CD4-positive, CD25-positive, alpha-beta regulatory T cell (primary cell): ENCODE measurements around the gene AIFM1. TPM values are rescaled to one million over a fixed set of nuclear protein-coding genes. Genes with fewer than 3 reads are reported as not detected.

Experiments
- ATAC-seq, 2 donors: fragments of 150-1000 bp; cut with Tn5 transposase; one replicate each; pipeline ENCODE4 v1.10.0; 2021; ENCODE audit warnings: low read depth in 2 of 2, moderate number of reproducible peaks in 2 of 2, moderate library complexity in 1 of 2
- DNase-seq, 3 donors: peaks; one replicate each; pipeline versions ENCODE4 v3.0.0 to v3.0.0-alpha.2; 2012 to 2022; ENCODE audit warnings: mixed read lengths in 1 of 3
- H3K27ac ChIP-seq: one replicate; pipeline ENCODE4 v1.7.0; 2013; ENCODE audit warnings: mild to moderate bottlenecking, low read length; ENCODE audit not compliant: insufficient read depth, poor library complexity, severe bottlenecking
- H3K27me3 ChIP-seq: one replicate; pipeline ENCODE4 v1.7.0; 2013; ENCODE audit warnings: low read length; ENCODE audit not compliant: control insufficient read depth, insufficient read depth
- H3K36me3 ChIP-seq: one replicate; pipeline ENCODE4 v1.7.0; 2013; ENCODE audit warnings: mild to moderate bottlenecking, low read length, moderate library complexity; ENCODE audit not compliant: control insufficient read depth, insufficient read depth
- H3K4me1 ChIP-seq: 2 replicates; pipeline ENCODE4 v1.7.0; 2013; ENCODE audit warnings: mild to moderate bottlenecking, low read length; ENCODE audit not compliant: insufficient read depth, control insufficient read depth, poor library complexity, severe bottlenecking
- H3K4me3 ChIP-seq: one replicate; pipeline ENCODE4 v1.7.0; 2013; ENCODE audit warnings: low read depth, mild to moderate bottlenecking, low read length, moderate library complexity
- H3K9me3 ChIP-seq, 2 experiments: 1 replicate in 1 of 2; 2 replicates in 1 of 2; pipeline ENCODE4 v1.7.0; 2013; ENCODE audit warnings: low read length in 2 of 2, mild to moderate bottlenecking in 1 of 2, moderate library complexity in 1 of 2; ENCODE audit not compliant: control insufficient read depth in 2 of 2
- H3K27ac Mint-ChIP-seq, 3 donors: one replicate each; pipeline ENCODE4 v1.8.0; 2020 to 2022; ENCODE audit warnings: mild to moderate bottlenecking in 3 of 3, mixed read lengths in 3 of 3, moderate library complexity in 2 of 3
- H3K27me3 Mint-ChIP-seq: one replicate; pipeline ENCODE4 v1.8.0; 2022; ENCODE audit warnings: mild to moderate bottlenecking, mixed read lengths
- H3K36me3 Mint-ChIP-seq: one replicate; pipeline ENCODE4 v1.8.0; 2020; ENCODE audit warnings: mixed read lengths
- H3K4me1 Mint-ChIP-seq, 4 donors: one replicate each; pipeline ENCODE4 v1.8.0; 2020 to 2022; ENCODE audit warnings: mixed read lengths in 4 of 4, mild to moderate bottlenecking in 1 of 4
- H3K4me3 Mint-ChIP-seq, 4 donors: one replicate each; pipeline ENCODE4 v1.8.0; 2020 to 2022; ENCODE audit warnings: mild to moderate bottlenecking in 4 of 4, mixed read lengths in 4 of 4, moderate library complexity in 3 of 4
- H3K9me3 Mint-ChIP-seq, 7 donors: one replicate each; pipeline ENCODE4 v1.8.0; 2020 to 2022; ENCODE audit warnings: mixed read lengths in 7 of 7, mild to moderate bottlenecking in 3 of 7, moderate library complexity in 2 of 7
- polyA plus RNA-seq, 4 donors: library from polyadenylated mRNA; unstranded; fragments of 300-500 nt; fragmentation: Illumina TruSeq; gene quantifications; one replicate each; pipeline ENCODE4 v1.2.3, GENCODE V29; 2021
- total RNA-seq: library from RNA; stranded (reverse); gene quantifications from one replicate; pipeline ENCODE4 v1.2.3, GENCODE V29; 2022

The AIFM1 gene
- total and polyA plus RNA-seq, 5 donors from 2014 or later: 19.3 to 32.0 (median 28.0) TPM

GRCh38 chrX:130190801-130191200 lies 25.2 kb upstream of the AIFM1 start:
- Histone ChIP-seq H3K4me1 (no peaks in the 10 kb centered on the region), H3K27me3 (no peaks in the 10 kb centered on the region), H3K27ac (no peak overlapping the region), H3K36me3 (no peaks in the 10 kb centered on the region), H3K9me3 (no peaks in the 10 kb centered on the region), H3K4me3 (no peak overlapping the region)
- Mint-ChIP-seq H3K36me3 (no peaks in the 10 kb centered on the region), H3K4me3 (no peak overlapping the region), H3K9me3 (no peaks in the 10 kb centered on the region), H3K27me3 (no peaks in the 10 kb centered on the region), H3K4me1 (peaks cover 0 to 5% (median 3%) of the 10 kb centered on the region in 4 donors), H3K27ac (no peak overlapping the region)
- DNase-seq (no peak), ATAC-seq (no peak)

GRCh38 chrX:130186651-130187050 lies 21.0 kb upstream of the AIFM1 start:
- Histone ChIP-seq H3K27me3 (no peaks in the 10 kb centered on the region), H3K4me3 (no peak overlapping the region), H3K4me1 (peaks cover 5% of the 10 kb centered on the region), H3K9me3 (no peaks in the 10 kb centered on the region), H3K36me3 (peaks cover 7% of the 10 kb centered on the region), H3K27ac (no peak overlapping the region)
- no peaks in the 10 kb centered on the region for H3K27me3 Mint-ChIP-seq
- H3K27ac Mint-ChIP-seq: no peak overlapping the region
- peaks cover 4% of the 10 kb centered on the region for H3K36me3 Mint-ChIP-seq
- no peaks in the 10 kb centered on the region for H3K9me3 Mint-ChIP-seq
- DNase-seq: no peak
- H3K4me1 Mint-ChIP-seq: peaks cover 0 to 21% (median 0%) of the 10 kb centered on the region in 4 donors
- H3K4me3 Mint-ChIP-seq: no peak overlapping the region
- no peak for ATAC-seq

- H3K27ac ChIP-seq: no peak overlapping the region
- H3K36me3 Mint-ChIP-seq: peaks cover 4% of the 10 kb centered on the region
- H3K4me3 Mint-ChIP-seq: no peak overlapping the region
- no peaks in the 10 kb centered on the region for H3K27me3 Mint-ChIP-seq
- peaks cover under 1 to 24% (median 3%) of the 10 kb centered on the region in 4 donors for H3K4me1 Mint-ChIP-seq
- no peaks in the 10 kb centered on the region for H3K9me3 ChIP-seq
- ATAC-seq: no peak
- H3K9me3 Mint-ChIP-seq: no peaks in the 10 kb centered on the region
- no peak for DNase-seq
- H3K27me3 ChIP-seq: no peaks in the 10 kb centered on the region
- H3K4me1 ChIP-seq: peaks cover 7% of the 10 kb centered on the region
- H3K4me3 ChIP-seq: no peak overlapping the region
- peak overlapping the region in 2 of 3 donors; percentile 81 to 84 for H3K27ac Mint-ChIP-seq
- H3K36me3 ChIP-seq: peaks cover 7% of the 10 kb centered on the region
Measured at GRCh38 chrX:130184857-130185256, 19.2 kb upstream of the AIFM1 start.

- peak overlapping the region; percentile 69 to 73 (median 73) for H3K27ac Mint-ChIP-seq
- no peak overlapping the region for H3K27ac ChIP-seq
Measured at GRCh38 chrX:130184168-130184567, 18.5 kb upstream of the AIFM1 start.

GRCh38 chrX:130179579-130180215 lies 14.1 kb upstream of the AIFM1 start:
- ATAC-seq (peak in 1 of 2 donors; percentile 50), DNase-seq (peak in 2 of 3 donors; percentile 12 to 41)
- Mint-ChIP-seq H3K9me3 (no peaks in the 10 kb centered on the region), H3K36me3 (peaks cover 7% of the 10 kb centered on the region), H3K27me3 (no peaks in the 10 kb centered on the region), H3K27ac (peak overlapping the region; percentile 74 to 89 (median 76)), H3K4me1 (peaks cover 4 to 65% (median 34%) of the 10 kb centered on the region in 4 donors), H3K4me3 (peak overlapping the region; percentile 18 to 74 (median 38))
- no peaks in the 10 kb centered on the region for H3K27me3 ChIP-seq
- peak overlapping the region; percentile 51 for H3K27ac ChIP-seq
- H3K36me3 ChIP-seq: peaks cover 5% of the 10 kb centered on the region
- H3K4me1 ChIP-seq: peaks cover 43% of the 10 kb centered on the region
- H3K4me3 ChIP-seq: no peak overlapping the region
- no peaks in the 10 kb centered on the region for H3K9me3 ChIP-seq

More at GRCh38 chrX:130184168-130184567, 18.5 kb upstream of the AIFM1 start:
- Histone ChIP-seq H3K4me3 (no peak overlapping the region), H3K27me3 (no peaks in the 10 kb centered on the region), H3K4me1 (peaks cover 12% of the 10 kb centered on the region), H3K36me3 (peaks cover 7% of the 10 kb centered on the region), H3K9me3 (no peaks in the 10 kb centered on the region)
- H3K9me3 Mint-ChIP-seq: no peaks in the 10 kb centered on the region
- DNase-seq (no peak), ATAC-seq (no peak)
- peaks cover 4 to 31% (median 7%) of the 10 kb centered on the region in 4 donors for H3K4me1 Mint-ChIP-seq
- peaks cover 4% of the 10 kb centered on the region for H3K36me3 Mint-ChIP-seq
- no peaks in the 10 kb centered on the region for H3K27me3 Mint-ChIP-seq
- peak overlapping the region in 2 of 4 donors; percentile 47 to 69 for H3K4me3 Mint-ChIP-seq

- H3K9me3 ChIP-seq: no peaks in the 10 kb centered on the region
- H3K4me3 ChIP-seq: no peak overlapping the region
- Mint-ChIP-seq H3K27ac (peak overlapping the region in 2 of 3 donors; percentile 74 to 76), H3K4me1 (peaks cover 4 to 66% (median 36%) of the 10 kb centered on the region in 4 donors), H3K36me3 (peaks cover 7% of the 10 kb centered on the region), H3K4me3 (peak overlapping the region in 3 of 4 donors; percentile 18 to 74 (median 47)), H3K9me3 (no peaks in the 10 kb centered on the region), H3K27me3 (no peaks in the 10 kb centered on the region)
- H3K27ac ChIP-seq: peak overlapping the region; percentile 51
- no peak for ATAC-seq
- peaks cover under 1% of the 10 kb centered on the region for H3K36me3 ChIP-seq
- H3K4me1 ChIP-seq: peaks cover 45% of the 10 kb centered on the region
- H3K27me3 ChIP-seq: no peaks in the 10 kb centered on the region
- no peak for DNase-seq
Measured at GRCh38 chrX:130179170-130179569, 13.5 kb upstream of the AIFM1 start.

GRCh38 chrX:130176942-130177341 lies 11.3 kb upstream of the AIFM1 start:
- Histone ChIP-seq H3K9me3 (no peaks in the 10 kb centered on the region), H3K4me1 (peaks cover 49% of the 10 kb centered on the region), H3K27me3 (no peaks in the 10 kb centered on the region), H3K36me3 (no peaks in the 10 kb centered on the region), H3K27ac (no peak overlapping the region), H3K4me3 (no peak overlapping the region)
- ATAC-seq (no peak), DNase-seq (no peak)
- Mint-ChIP-seq H3K4me3 (peak overlapping the region in 3 of 4 donors; percentile 59 to 90 (median 69)), H3K9me3 (no peaks in the 10 kb centered on the region), H3K27me3 (no peaks in the 10 kb centered on the region), H3K4me1 (peaks cover 4 to 59% (median 38%) of the 10 kb centered on the region in 4 donors), H3K36me3 (peaks cover 7% of the 10 kb centered on the region), H3K27ac (peak overlapping the region; percentile 9 to 73 (median 67))

- Mint-ChIP-seq H3K9me3 (no peaks in the 10 kb centered on the region), H3K4me1 (peaks cover 4 to 59% (median 38%) of the 10 kb centered on the region in 4 donors), H3K4me3 (peak overlapping the region; percentile 40 to 85 (median 64)), H3K27ac (peak overlapping the region; percentile 65 to 73 (median 67)), H3K27me3 (no peaks in the 10 kb centered on the region), H3K36me3 (peaks cover 7% of the 10 kb centered on the region)
- Histone ChIP-seq H3K9me3 (no peaks in the 10 kb centered on the region), H3K4me3 (peak overlapping the region; percentile 62), H3K4me1 (peaks cover 49% of the 10 kb centered on the region), H3K27ac (no peak overlapping the region), H3K27me3 (no peaks in the 10 kb centered on the region), H3K36me3 (no peaks in the 10 kb centered on the region)
- no peak for ATAC-seq
- no peak for DNase-seq
Measured at GRCh38 chrX:130176354-130176776, 10.7 kb upstream of the AIFM1 start.
